ENCODE results near the gene TTPAL. TPM values are rescaled to one million over a fixed set of nuclear protein-coding genes. Genes with fewer than 3 reads are reported as not detected.
A peak's percentile ranks its signal among the peaks of the same experiment; 100 is the strongest.

The TTPAL gene
- total and polyA plus RNA-seq, 10 of the 15 experiments (the other 5 are each of a cell fraction or from before 2014, with no cell fraction given), result 4.0 to 24.0 (median 9.3) TPM

GRCh38 chr20:44491635-44492395, 16.1 kb downstream of the TTPAL start:
- ChIA-PET CTCF (interaction anchor here (0.7 to 1.3 kb wide), 5 partner anchors 12 to 192 kb away, joined by 3 to 4 read pairs (median 3); no protein-coding TSS in a partner anchor), RAD21 (ENCODE audit: unreplicated experiment) (interaction anchor here (1.8 kb wide), 1 partner anchor 84 kb away, joined by 4 read pairs; no protein-coding TSS in a partner anchor), POLR2A (no interaction called here), SMC1A (ENCODE audit: uncharacterized antibody, unreplicated experiment) (interaction anchor here (1.0 to 1.2 kb wide), 3 partner anchors 12 to 119 kb away, joined by 3 read pairs; no protein-coding TSS in a partner anchor)
- TF ChIP-seq NBN (IDR thresholded peaks at IDR 0.05) (no peak), TAF1 (IDR thresholded peaks at IDR 0.05; ENCODE audit: borderline replicate concordance, low read depth, low read length) (no peak), CEBPB (IDR thresholded peaks at IDR 0.05; ENCODE audit: borderline replicate concordance in 1 of 2, low read depth in 2 of 2, low read length in 2 of 2) (no peak)
- ATAC-seq, result no peak
- Histone ChIP-seq H3K36me3 (ENCODE audit: control insufficient read depth in 2 of 2, insufficient read depth in 2 of 2, low read length in 1 of 2) (peaks cover 7 to 31% of the 10 kb centered on the region in 2 experiments; a peak in 3 of 4 replicates), H3K4me1 (ENCODE audit: control insufficient read depth, insufficient read depth, low read length) (peaks cover 32% of the 10 kb centered on the region), H3K27ac (ENCODE audit: control insufficient read depth, insufficient read depth) (peak overlapping the region; percentile 47), H2AFZ (ENCODE audit: control insufficient read depth, low read depth, low read length) (no peak overlapping the region), H3K9me3 (replicated peaks; ENCODE audit: control insufficient read depth, insufficient read depth, low read length) (no peaks in the 10 kb centered on the region), H4K20me1 (ENCODE audit: control insufficient read depth, insufficient read depth) (no peaks in the 10 kb centered on the region), H3K9ac (ENCODE audit: control insufficient read depth, insufficient read depth, low read length) (no peak overlapping the region), H3K79me2 (ENCODE audit: control insufficient read depth, insufficient read depth, low read length) (no peaks in the 10 kb centered on the region), H3K4me2 (ENCODE audit: control insufficient read depth, insufficient read depth) (no peak overlapping the region), H3K4me3 (no peak overlapping the region), H3K27me3 (replicated peaks in 1 of 2; ENCODE audit: control insufficient read depth in 2 of 2, insufficient read depth in 2 of 2, low read length in 1 of 2) (no peaks in the 10 kb centered on the region)
- in situ Hi-C loops (cut with MboI), result no loop called here
- intact Hi-C loops (cut with micrococcal nuclease; ENCODE audit: unreplicated experiment), result no loop called here
- FAIRE-seq, result no peak
- DNase-seq (ENCODE audit: low read depth, low spot score), result no peak
- WGBS (ENCODE audit: insufficient coverage, insufficient replicate concordance, low lambda C conversion rate, missing lambda C conversion rate), result 87% methylated on average over 5 of the region's 5 CpGs
- BruUV-seq (replicated peaks), result TSS peak; percentile 31

GRCh38 chr20:44494266-44494665, 18.6 kb downstream of the TTPAL start:
- FAIRE-seq, result no peak
- Histone ChIP-seq H3K9me3 (replicated peaks; ENCODE audit: control insufficient read depth, insufficient read depth, low read length) (no peaks in the 10 kb centered on the region), H3K4me2 (ENCODE audit: control insufficient read depth, insufficient read depth) (no peak overlapping the region), H3K36me3 (ENCODE audit: control insufficient read depth in 2 of 2, insufficient read depth in 2 of 2, low read length in 1 of 2) (peaks cover 6 to 27% of the 10 kb centered on the region in 2 experiments; a peak in 3 of 4 replicates), H2AFZ (ENCODE audit: control insufficient read depth, low read depth, low read length) (no peak overlapping the region), H3K4me3 (no peak overlapping the region), H3K4me1 (ENCODE audit: control insufficient read depth, insufficient read depth, low read length) (peaks cover 34% of the 10 kb centered on the region), H3K79me2 (ENCODE audit: control insufficient read depth, insufficient read depth, low read length) (no peaks in the 10 kb centered on the region), H4K20me1 (ENCODE audit: control insufficient read depth, insufficient read depth) (no peaks in the 10 kb centered on the region), H3K27me3 (replicated peaks in 1 of 2; ENCODE audit: control insufficient read depth in 2 of 2, insufficient read depth in 2 of 2, low read length in 1 of 2) (no peaks in the 10 kb centered on the region), H3K27ac (ENCODE audit: control insufficient read depth, insufficient read depth) (peak overlapping the region; percentile 15; the same call in 1 of the 2 replicates), H3K9ac (ENCODE audit: control insufficient read depth, insufficient read depth, low read length) (no peak overlapping the region)
- SMC1A ChIA-PET (ENCODE audit: uncharacterized antibody, unreplicated experiment), result interaction anchor here (1.0 to 1.3 kb wide), 3 partner anchors 9 to 23 kb away, joined by 3 to 5 read pairs (median 3); partner anchors contain the start of gene TTPAL
- POLR2A ChIA-PET, result no interaction called here
- 85% methylated on average over 1 of the region's 1 CpG for WGBS (ENCODE audit: insufficient coverage, insufficient replicate concordance, low lambda C conversion rate, missing lambda C conversion rate)
- in situ Hi-C loops (cut with MboI), result no loop called here
- intact Hi-C loops (cut with micrococcal nuclease; ENCODE audit: unreplicated experiment), result no loop called here
- no TSS peak for BruUV-seq (replicated peaks)
- TF ChIP-seq STAT1 (conservative IDR thresholded peaks at IDR 0.05) (no peak), ELK1 (IDR thresholded peaks at IDR 0.05; ENCODE audit: low read depth, low read length) (no peak), SPI1 (IDR thresholded peaks at IDR 0.05; ENCODE audit: borderline replicate concordance, insufficient read depth, low read depth, low read length) (no peak), RAD51 (IDR thresholded peaks at IDR 0.05) (no peak), RUNX3 (IDR thresholded peaks at IDR 0.05; ENCODE audit: low read length) (peak; percentile 15; the same call in 1 of the 2 replicates)
- DNase-seq (ENCODE audit: low read depth, low spot score), result no peak
- RAD21 ChIA-PET (ENCODE audit: unreplicated experiment), result interaction anchor here (0.8 kb wide), 1 partner anchor 61 kb away, joined by 3 read pairs; no protein-coding TSS in a partner anchor
- ATAC-seq, result no peak
- CTCF ChIA-PET, result interaction anchor here (1.0 to 2.3 kb wide), 3 partner anchors 13 to 116 kb away, joined by 3 to 5 read pairs (median 3); no protein-coding TSS in a partner anchor

Measured in GM12878 (cell line).